ENCODE data around the gene ZFYVE26.
A peak's percentile ranks its signal among the peaks of the same experiment; 100 is the strongest.
"Not testable (repeated sequence)": the region's sequence is repeated elsewhere in the genome, so short reads cannot be mapped to it uniquely, and the experiment has no call there.

ZFYVE26 gene

DNA sequence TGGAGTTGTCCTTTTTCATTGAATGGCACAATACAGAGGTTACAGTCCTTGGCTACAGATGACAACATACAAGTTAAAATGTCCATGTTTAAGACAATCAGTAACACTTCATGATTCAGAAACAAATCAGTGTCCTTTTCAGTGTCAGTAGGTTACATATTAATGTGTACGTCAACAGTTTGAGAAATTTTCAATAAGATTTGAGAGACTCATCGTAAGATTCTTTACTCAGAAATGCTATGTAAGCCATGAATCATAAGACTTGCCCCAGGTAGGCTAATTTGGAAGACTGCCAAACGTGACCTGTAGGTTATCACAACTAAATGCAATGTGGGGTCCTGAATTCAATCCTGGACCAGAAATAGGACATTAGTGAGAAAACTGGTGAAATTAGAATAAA is 111.2 kb downstream of the ZFYVE26 start:
- DNase-seq (ENCODE audit: insufficient read length, low spot score): no peak
- TF ChIP-seq, protein P1, sequence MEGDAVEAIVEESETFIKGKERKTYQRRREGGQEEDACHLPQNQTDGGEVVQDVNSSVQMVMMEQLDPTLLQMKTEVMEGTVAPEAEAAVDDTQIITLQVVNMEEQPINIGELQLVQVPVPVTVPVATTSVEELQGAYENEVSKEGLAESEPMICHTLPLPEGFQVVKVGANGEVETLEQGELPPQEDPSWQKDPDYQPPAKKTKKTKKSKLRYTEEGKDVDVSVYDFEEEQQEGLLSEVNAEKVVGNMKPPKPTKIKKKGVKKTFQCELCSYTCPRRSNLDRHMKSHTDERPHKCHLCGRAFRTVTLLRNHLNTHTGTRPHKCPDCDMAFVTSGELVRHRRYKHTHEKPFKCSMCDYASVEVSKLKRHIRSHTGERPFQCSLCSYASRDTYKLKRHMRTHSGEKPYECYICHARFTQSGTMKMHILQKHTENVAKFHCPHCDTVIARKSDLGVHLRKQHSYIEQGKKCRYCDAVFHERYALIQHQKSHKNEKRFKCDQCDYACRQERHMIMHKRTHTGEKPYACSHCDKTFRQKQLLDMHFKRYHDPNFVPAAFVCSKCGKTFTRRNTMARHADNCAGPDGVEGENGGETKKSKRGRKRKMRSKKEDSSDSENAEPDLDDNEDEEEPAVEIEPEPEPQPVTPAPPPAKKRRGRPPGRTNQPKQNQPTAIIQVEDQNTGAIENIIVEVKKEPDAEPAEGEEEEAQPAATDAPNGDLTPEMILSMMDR (IDR thresholded peaks at IDR 0.05; ENCODE audit: insufficient read depth, missing control alignments): no peak
- FAIRE-seq: no peak

DNA sequence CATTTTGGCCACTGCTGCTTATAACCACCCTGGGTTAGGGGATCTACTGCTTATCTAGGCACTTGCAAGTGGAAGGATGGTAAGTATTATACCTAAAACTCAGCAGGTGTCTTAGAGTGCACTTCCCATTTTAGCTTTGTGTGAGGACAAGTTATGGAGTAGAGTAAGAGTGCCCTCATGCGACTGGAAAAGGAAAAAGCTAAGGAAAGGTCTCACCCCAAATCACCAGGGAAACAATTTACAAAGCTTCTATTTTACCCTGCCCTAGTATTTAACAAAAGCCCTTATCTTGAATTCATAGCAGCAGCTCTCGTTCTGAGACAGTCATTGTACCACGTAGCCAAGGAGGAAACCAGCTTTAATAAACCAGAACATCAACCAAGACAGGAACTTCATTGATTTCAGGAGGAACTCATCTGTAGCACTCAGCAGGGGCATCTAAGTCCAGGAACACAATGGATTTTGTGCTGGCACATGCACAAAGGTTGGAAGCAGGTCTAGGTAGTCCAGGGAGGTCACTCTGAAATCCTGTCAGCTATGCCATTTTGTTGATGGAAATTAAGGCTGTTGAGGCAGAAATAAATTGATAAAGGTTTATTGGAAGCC is 111.8 kb downstream of the ZFYVE26 start:
- FAIRE-seq: no peak
- TF ChIP-seq, protein P1 (IDR thresholded peaks at IDR 0.05; ENCODE audit: insufficient read depth, missing control alignments): peak; percentile 81
- no peak for DNase-seq (ENCODE audit: insufficient read length, low spot score)

DNA sequence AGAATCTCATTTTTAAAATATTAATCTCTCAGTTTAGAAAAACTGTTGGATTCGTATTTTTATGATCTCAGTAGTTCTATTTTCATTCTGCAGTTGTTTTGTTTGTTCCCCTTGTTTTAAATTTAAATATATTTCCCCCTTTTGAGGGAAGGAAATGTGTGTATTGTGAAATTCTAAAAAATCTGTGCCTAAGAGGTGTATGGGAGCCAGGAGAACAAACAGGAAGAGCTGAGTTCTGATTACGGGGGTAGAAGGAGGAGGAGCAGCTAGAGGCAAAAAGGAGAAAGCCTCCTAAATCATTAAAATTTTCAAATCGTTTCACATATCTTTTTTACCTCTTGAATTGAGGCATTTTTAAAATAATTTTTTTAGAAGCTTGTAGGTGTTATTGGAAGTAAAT is 112.4 kb downstream of the ZFYVE26 start:
- no peak for DNase-seq (ENCODE audit: insufficient read length, low spot score)
- TF ChIP-seq, protein P1 (IDR thresholded peaks at IDR 0.05; ENCODE audit: insufficient read depth, missing control alignments): no peak
- no peak for FAIRE-seq

DNA sequence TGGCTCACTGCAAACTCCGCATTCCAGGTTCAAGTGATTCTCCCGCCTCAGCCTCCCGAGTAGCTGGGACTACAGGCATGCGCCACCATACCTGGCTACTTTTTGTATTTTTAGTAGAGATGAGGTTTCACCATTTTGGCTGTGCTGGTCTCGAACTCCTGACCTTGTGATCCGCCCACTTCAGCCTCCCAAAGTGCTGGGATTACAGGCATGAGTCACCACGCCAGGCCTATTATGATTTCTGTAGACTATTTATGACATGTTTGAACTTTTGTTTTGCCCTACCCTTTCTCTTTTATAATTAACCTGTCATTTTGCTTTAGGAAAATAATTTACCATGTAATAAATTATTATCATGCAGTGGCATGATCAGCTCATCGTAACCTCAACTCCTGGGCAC is 114.9 kb downstream of the ZFYVE26 start, which contains the start of gene RDH12:
Gene RDH12, plus strand, starts transcription at position 395 of the 400 bp plus-strand sequence. CDS start 20,757 bp downstream, outside the sequence.
- FAIRE-seq; DNase-seq (ENCODE audit: insufficient read length, low spot score): not testable (repeated sequence)

DNA sequence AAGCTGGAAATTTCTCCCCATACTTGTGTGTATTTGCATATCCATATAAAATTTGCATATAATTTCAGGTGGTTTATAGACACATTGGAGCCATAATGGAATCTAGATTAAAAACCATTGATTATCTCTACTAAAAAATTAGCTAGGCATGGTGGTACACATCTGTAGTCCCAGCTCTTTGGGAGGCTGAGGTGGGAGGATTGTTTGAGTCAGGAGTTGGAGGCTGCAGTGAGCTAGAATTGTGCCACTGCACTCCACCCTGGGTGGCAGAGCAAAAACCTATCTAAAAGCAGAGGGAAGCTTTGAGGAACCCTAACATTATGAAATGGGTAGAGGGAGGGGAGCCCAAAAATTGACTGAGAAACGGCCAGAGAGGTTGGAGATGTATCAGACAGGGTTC is 118.2 kb downstream of the ZFYVE26 start:
- TF ChIP-seq, protein P1 (IDR thresholded peaks at IDR 0.05; ENCODE audit: insufficient read depth, missing control alignments): no peak
- DNase-seq (ENCODE audit: insufficient read length, low spot score): no peak
- no peak for FAIRE-seq

DNA sequence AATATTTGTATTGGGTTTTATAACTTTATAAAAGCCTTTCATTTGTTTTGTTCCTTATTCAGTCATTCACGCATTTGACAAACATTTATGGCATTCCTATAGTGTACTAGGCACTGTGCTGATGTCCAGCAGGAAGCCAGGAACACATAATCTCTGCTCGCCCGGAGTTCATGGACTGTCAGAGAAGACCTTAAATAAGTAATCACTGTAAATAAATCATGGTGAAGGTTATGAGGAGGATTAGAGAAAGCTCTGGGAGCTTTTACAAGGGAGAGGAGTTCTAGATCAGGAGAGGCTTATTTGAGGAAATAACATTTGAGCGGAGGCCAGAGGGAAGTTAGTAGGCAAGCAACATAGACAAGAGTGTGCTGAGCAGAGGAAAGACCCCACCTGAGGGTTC is 119.4 kb downstream of the ZFYVE26 start:
- no peak for FAIRE-seq
- TF ChIP-seq, protein P1 (IDR thresholded peaks at IDR 0.05; ENCODE audit: insufficient read depth, missing control alignments): no peak
- no peak for DNase-seq (ENCODE audit: insufficient read length, low spot score)
